Neural crest cell (in vitro differentiated cells): ENCODE data around the gene ELMO1. TPM values are rescaled to one million over a fixed set of nuclear protein-coding genes. Genes with fewer than 3 reads are reported as not detected.

Experiments used
- DNase-seq: peaks from one replicate; pipeline ENCODE4 v3.0.0; 2021; ENCODE audit warnings: low read depth, mixed read lengths, low spot score
- H3K27ac Mint-ChIP-seq: one replicate; pipeline ENCODE4 v1.8.0; 2021; ENCODE audit warnings: mild to moderate bottlenecking, mixed read lengths; ENCODE audit not compliant: unreplicated experiment
- H3K27me3 Mint-ChIP-seq: 2 replicates; pipeline ENCODE4 v1.8.0; 2021; ENCODE audit warnings: low read depth, mild to moderate bottlenecking, mixed read lengths
- H3K36me3 Mint-ChIP-seq: 2 replicates; pipeline ENCODE4 v1.8.0; 2021; ENCODE audit warnings: low read depth, mild to moderate bottlenecking, mixed read lengths
- H3K4me1 Mint-ChIP-seq: 2 replicates; pipeline ENCODE4 v1.8.0; 2021; ENCODE audit warnings: mixed read lengths
- H3K4me3 Mint-ChIP-seq: one replicate; pipeline ENCODE4 v1.8.0; 2021; ENCODE audit warnings: mild to moderate bottlenecking, mixed read lengths
- H3K9me3 Mint-ChIP-seq: 2 replicates; pipeline ENCODE4 v1.8.0; 2021; ENCODE audit warnings: mixed read lengths
- CTCF ChIP-seq: fragments of 200-600 bp; sonication (generic); conservative IDR thresholded peaks from 2 replicates; pipeline ENCODE4 v1.5.0; 2021; ENCODE audit warnings: antibody characterized with exemption, mild to moderate bottlenecking
- total RNA-seq: library from RNA; stranded (reverse); gene quantifications from 2 replicates; pipeline ENCODE4 v1.2.1, GENCODE V29; 2021

The ELMO1 gene
- total RNA-seq, 1 donor from 2014 or later, result 7.4 TPM

DNA sequence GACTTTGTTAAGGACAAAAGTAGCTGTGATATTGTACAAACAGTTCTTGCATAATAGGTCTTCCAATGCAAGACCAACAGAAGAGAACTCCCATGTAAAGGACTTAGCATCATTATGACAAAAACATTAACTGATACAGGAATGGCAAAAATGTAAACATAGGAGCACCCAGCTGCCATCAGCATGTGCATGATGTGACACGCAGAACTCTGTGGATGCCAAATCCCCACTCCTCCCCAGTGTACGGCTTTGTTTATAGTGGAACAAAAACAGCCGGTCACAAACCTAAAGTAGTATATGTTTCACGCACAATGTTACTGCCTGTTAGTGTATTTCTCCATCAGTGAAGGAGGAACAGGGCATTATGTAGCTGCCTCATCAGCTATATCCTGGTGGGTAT is 408.3 kb downstream of the ELMO1 start:
- H3K27me3 Mint-ChIP-seq, result no peaks in the 10 kb centered on the region
- peaks cover 4% of the 10 kb centered on the region for H3K4me1 Mint-ChIP-seq
- H3K4me3 Mint-ChIP-seq, result no peak overlapping the region
- H3K36me3 Mint-ChIP-seq, result peaks cover 2% of the 10 kb centered on the region
- TF ChIP-seq CTCF, result no peak
- H3K27ac Mint-ChIP-seq, result no peak overlapping the region
- H3K9me3 Mint-ChIP-seq, result peaks cover 7% of the 10 kb centered on the region
- no peak for DNase-seq

- peaks cover 4% of the 10 kb centered on the region for H3K4me1 Mint-ChIP-seq
- no peak overlapping the region for H3K27ac Mint-ChIP-seq
- H3K36me3 Mint-ChIP-seq, result peaks cover 2% of the 10 kb centered on the region
Measured at GRCh38 chr7:37039131-37039749, 409.4 kb downstream of the ELMO1 start.

DNA sequence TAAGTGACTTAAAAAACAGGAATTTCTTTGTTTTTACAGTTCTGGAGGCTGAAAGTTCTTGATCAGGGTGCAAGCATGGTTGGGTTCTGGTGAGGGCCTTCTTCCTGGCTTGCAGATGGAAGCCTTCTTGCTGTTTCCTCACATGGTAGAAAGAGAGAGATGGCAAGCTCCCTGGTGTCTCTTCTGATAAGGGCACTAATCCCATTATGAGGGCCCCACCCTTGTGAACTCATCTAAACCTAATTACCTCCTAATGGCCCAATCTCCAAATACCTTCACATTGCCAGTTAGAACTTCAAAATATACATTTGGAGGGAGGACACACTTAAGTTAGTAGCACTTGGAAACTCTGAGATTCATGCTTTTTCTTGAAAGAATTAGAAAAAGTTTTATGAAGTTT is 410.0 kb downstream of the ELMO1 start:
- Mint-ChIP-seq H3K27me3 (no peaks in the 10 kb centered on the region), H3K27ac (no peak overlapping the region), H3K4me1 (peaks cover 8% of the 10 kb centered on the region), H3K9me3 (peaks cover 7% of the 10 kb centered on the region), H3K4me3 (no peak overlapping the region), H3K36me3 (peaks cover 3% of the 10 kb centered on the region)
- TF ChIP-seq CTCF, result no peak
- DNase-seq, result no peak

More at GRCh38 chr7:37039131-37039749, 409.4 kb downstream of the ELMO1 start:
- no peak for DNase-seq
- Mint-ChIP-seq H3K4me3 (no peak overlapping the region), H3K27me3 (no peaks in the 10 kb centered on the region), H3K9me3 (peaks cover 7% of the 10 kb centered on the region)
- TF ChIP-seq CTCF, result no peak

GRCh38 chr7:37037286-37037685 is 411.4 kb downstream of the ELMO1 start:
- H3K36me3 Mint-ChIP-seq, result peaks cover 5% of the 10 kb centered on the region
- H3K9me3 Mint-ChIP-seq, result peaks cover 7% of the 10 kb centered on the region
- DNase-seq, result no peak
- H3K27me3 Mint-ChIP-seq, result no peaks in the 10 kb centered on the region
- no peak overlapping the region for H3K27ac Mint-ChIP-seq
- no peak for TF ChIP-seq CTCF
- H3K4me3 Mint-ChIP-seq, result no peak overlapping the region
- H3K4me1 Mint-ChIP-seq, result peaks cover 22% of the 10 kb centered on the region

GRCh38 chr7:37035631-37036030 is 413.0 kb downstream of the ELMO1 start:
- peaks cover 5% of the 10 kb centered on the region for H3K36me3 Mint-ChIP-seq
- no peak overlapping the region for H3K4me3 Mint-ChIP-seq
- peaks cover 34% of the 10 kb centered on the region for H3K4me1 Mint-ChIP-seq
- H3K27ac Mint-ChIP-seq, result no peak overlapping the region
- no peak for DNase-seq
- no peak for TF ChIP-seq CTCF
- no peaks in the 10 kb centered on the region for H3K27me3 Mint-ChIP-seq
- peaks cover 15% of the 10 kb centered on the region for H3K9me3 Mint-ChIP-seq
